Kidney epithelial cell (primary cell): Measurements from ENCODE around the gene ADAMTS3. TPM values are rescaled to one million over a fixed set of nuclear protein-coding genes. Genes with fewer than 3 reads are reported as not detected.

Experiments
- DNase-seq: peaks from one replicate; pipeline ENCODE4 v3.0.0-alpha.2; 2010; ENCODE audit warnings: low read depth
- H3K27me3 ChIP-seq: 2 replicates; pipeline ENCODE4 v1.6.0; 2011; ENCODE audit warnings: low read length; ENCODE audit not compliant: control insufficient read depth, insufficient read depth
- H3K36me3 ChIP-seq: 2 replicates; pipeline ENCODE4 v1.5.1; 2011; ENCODE audit warnings: low read length; ENCODE audit not compliant: control insufficient read depth, insufficient read depth
- H3K4me3 ChIP-seq: 2 replicates; pipeline ENCODE4 v1.5.1; 2011; ENCODE audit warnings: low read depth, mild to moderate bottlenecking, control low read depth, low read length
- CTCF ChIP-seq: IDR thresholded peaks from 2 replicates; pipeline ENCODE4 v1.5.1; 2011; ENCODE audit warnings: mild to moderate bottlenecking, moderate library complexity, low read length, control low read depth, inconsistent platforms; ENCODE audit not compliant: insufficient read depth, poor library complexity, severe bottlenecking
- total RNA-seq: library from RNA; depleted of rRNA; stranded (reverse); fragments of >200 nt; gene quantifications from 2 replicates; pipeline ENCODE4 v1.2.3, GENCODE V29; 2015

ADAMTS3 gene
- total RNA-seq, 1 donor from 2014 or later, result 3.5 TPM

GRCh38 chr4:72564184-72564583, 4.8 kb downstream of the ADAMTS3 start:
- no peak for TF ChIP-seq CTCF
- Histone ChIP-seq H3K27me3 (no peaks in the 10 kb centered on the region), H3K36me3 (no peaks in the 10 kb centered on the region), H3K4me3 (no peak overlapping the region)
- peak; percentile 39 for DNase-seq

GRCh38 chr4:72558655-72559054, 10.4 kb downstream of the ADAMTS3 start:
- DNase-seq, result no peak

GRCh38 chr4:72557021-72557420, 12.0 kb downstream of the ADAMTS3 start:
- Histone ChIP-seq H3K27me3 (no peaks in the 10 kb centered on the region), H3K4me3 (no peak overlapping the region), H3K36me3 (no peaks in the 10 kb centered on the region)
- DNase-seq, result no peak
- TF ChIP-seq CTCF, result no peak

More at GRCh38 chr4:72558655-72559054, 10.4 kb downstream of the ADAMTS3 start:
- H3K4me3 ChIP-seq, result no peak overlapping the region
- no peaks in the 10 kb centered on the region for H3K27me3 ChIP-seq
- H3K36me3 ChIP-seq, result no peaks in the 10 kb centered on the region
- no peak for TF ChIP-seq CTCF

GRCh38 chr4:72555377-72555831, 13.6 kb downstream of the ADAMTS3 start:
- no peak for DNase-seq
- H3K27me3 ChIP-seq, result no peaks in the 10 kb centered on the region
- no peaks in the 10 kb centered on the region for H3K36me3 ChIP-seq
- TF ChIP-seq CTCF, result no peak
- no peak overlapping the region for H3K4me3 ChIP-seq

GRCh38 chr4:72553540-72554337, 15.3 kb downstream of the ADAMTS3 start:
- no peaks in the 10 kb centered on the region for H3K27me3 ChIP-seq
- no peak for DNase-seq
- no peak for TF ChIP-seq CTCF
- H3K36me3 ChIP-seq, result no peaks in the 10 kb centered on the region
- no peak overlapping the region for H3K4me3 ChIP-seq

GRCh38 chr4:72552447-72552846, 16.6 kb downstream of the ADAMTS3 start:
- no peak for DNase-seq
- Histone ChIP-seq H3K36me3 (no peaks in the 10 kb centered on the region), H3K4me3 (no peak overlapping the region), H3K27me3 (no peaks in the 10 kb centered on the region)
- no peak for TF ChIP-seq CTCF
